ENCODE measurements around the gene PLET1. TPM values are rescaled to one million over a fixed set of nuclear protein-coding genes. Genes with fewer than 3 reads are reported as not detected.

PLET1 gene
- total RNA-seq, 1 donor: not detected

- DNase-seq (ENCODE audit: low read depth): no peak
- no peak overlapping the region for H3K4me3 ChIP-seq (ENCODE audit: low read depth, low read length)
- TF ChIP-seq, protein P1, sequence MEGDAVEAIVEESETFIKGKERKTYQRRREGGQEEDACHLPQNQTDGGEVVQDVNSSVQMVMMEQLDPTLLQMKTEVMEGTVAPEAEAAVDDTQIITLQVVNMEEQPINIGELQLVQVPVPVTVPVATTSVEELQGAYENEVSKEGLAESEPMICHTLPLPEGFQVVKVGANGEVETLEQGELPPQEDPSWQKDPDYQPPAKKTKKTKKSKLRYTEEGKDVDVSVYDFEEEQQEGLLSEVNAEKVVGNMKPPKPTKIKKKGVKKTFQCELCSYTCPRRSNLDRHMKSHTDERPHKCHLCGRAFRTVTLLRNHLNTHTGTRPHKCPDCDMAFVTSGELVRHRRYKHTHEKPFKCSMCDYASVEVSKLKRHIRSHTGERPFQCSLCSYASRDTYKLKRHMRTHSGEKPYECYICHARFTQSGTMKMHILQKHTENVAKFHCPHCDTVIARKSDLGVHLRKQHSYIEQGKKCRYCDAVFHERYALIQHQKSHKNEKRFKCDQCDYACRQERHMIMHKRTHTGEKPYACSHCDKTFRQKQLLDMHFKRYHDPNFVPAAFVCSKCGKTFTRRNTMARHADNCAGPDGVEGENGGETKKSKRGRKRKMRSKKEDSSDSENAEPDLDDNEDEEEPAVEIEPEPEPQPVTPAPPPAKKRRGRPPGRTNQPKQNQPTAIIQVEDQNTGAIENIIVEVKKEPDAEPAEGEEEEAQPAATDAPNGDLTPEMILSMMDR (IDR thresholded peaks at IDR 0.05; ENCODE audit: insufficient read depth, low read length): no peak
These were observed 8.5 kb upstream of the PLET1 start for GRCh38 chr11:112269139-112269538.

DNA sequence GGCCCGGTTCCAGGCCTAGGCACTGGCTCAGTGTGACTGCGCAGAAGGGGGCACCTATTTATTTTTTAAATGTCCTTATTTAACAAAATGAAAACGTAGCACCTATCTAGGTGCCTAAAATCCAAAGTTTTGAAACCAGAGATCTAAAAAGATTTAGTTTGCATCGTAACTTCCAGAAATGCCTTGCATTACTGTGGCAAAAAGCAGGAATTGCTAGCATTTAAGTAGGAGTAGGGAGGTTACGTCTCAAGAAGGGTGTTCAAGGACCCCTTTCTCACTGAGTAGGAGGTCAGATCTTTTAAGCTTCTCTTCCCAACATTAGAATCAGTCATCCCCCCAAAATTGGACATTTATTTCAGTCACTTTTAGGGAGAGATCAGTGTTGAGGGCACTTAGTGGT is 7.7 kb upstream of the PLET1 start:
- no peak for DNase-seq (ENCODE audit: low read depth)
- TF ChIP-seq, protein P1 (IDR thresholded peaks at IDR 0.05; ENCODE audit: insufficient read depth, low read length): no peak
- H3K4me3 ChIP-seq (ENCODE audit: low read depth, low read length): no peak overlapping the region

- TF ChIP-seq, protein P1 (IDR thresholded peaks at IDR 0.05; ENCODE audit: insufficient read depth, low read length): no peak
- no peak overlapping the region for H3K4me3 ChIP-seq (ENCODE audit: low read depth, low read length)
- no peak for DNase-seq (ENCODE audit: low read depth)
These were observed 6.5 kb upstream of the PLET1 start for GRCh38 chr11:112267188-112267591.

DNA sequence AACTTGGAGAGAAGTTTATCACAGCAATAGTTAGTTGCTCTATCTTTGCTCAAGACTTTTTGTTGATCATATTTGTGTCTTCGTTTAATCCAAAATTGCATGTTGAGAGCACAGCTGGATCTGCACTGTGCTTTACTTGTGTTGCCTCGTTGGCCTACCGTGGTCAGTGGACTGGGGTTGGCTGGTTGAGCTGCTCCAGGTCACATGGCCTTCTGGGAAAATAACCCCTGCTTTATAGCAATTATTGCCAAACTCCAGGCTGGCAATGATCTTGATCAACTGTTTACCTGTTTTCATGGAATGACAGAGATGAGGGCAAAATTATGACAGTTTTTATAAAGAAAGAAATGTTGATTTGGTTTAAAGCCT is 5.7 kb upstream of the PLET1 start:
- no peak for DNase-seq (ENCODE audit: low read depth)
- TF ChIP-seq, protein P1 (IDR thresholded peaks at IDR 0.05; ENCODE audit: insufficient read depth, low read length): no peak
- no peak overlapping the region for H3K4me3 ChIP-seq (ENCODE audit: low read depth, low read length)

DNA sequence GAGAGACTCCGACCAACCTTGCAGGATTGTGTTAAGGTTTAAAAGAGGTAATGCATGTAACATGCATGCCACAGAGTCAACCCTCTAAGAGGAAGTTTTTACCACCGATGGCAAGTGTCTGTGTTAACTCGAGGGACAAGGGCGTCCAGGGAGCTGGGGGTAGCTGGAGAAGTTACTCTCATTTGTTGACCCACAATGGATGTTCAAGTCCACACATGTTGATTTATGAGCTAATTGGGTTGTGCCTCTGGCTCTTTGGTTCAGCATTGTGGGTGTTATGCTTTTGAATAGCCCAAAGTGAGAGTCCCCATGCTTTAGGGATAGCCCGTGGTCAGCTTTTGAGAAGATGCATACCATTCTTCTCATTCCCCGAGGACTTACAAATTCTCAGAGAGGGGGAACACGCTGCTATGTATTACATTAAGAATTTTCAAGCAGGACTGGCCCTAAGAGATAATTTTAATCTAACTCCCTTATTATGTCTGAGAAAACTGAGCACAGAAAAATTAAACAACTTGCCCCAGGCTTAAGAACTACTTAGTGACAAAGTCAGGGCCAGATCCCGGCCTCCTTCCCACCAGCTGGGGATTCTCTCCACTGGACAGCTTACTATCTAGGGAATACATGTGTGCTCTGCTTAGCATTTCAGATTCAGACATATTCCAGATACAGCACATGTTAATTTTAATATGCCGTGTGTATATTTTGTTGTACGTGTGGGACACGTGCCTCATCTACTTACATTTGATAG is 5.2 kb upstream of the PLET1 start:
- no peak overlapping the region for H3K4me3 ChIP-seq (ENCODE audit: low read depth, low read length)
- DNase-seq (ENCODE audit: low read depth): no peak
- TF ChIP-seq, protein P1 (IDR thresholded peaks at IDR 0.05; ENCODE audit: insufficient read depth, low read length): no peak

DNA sequence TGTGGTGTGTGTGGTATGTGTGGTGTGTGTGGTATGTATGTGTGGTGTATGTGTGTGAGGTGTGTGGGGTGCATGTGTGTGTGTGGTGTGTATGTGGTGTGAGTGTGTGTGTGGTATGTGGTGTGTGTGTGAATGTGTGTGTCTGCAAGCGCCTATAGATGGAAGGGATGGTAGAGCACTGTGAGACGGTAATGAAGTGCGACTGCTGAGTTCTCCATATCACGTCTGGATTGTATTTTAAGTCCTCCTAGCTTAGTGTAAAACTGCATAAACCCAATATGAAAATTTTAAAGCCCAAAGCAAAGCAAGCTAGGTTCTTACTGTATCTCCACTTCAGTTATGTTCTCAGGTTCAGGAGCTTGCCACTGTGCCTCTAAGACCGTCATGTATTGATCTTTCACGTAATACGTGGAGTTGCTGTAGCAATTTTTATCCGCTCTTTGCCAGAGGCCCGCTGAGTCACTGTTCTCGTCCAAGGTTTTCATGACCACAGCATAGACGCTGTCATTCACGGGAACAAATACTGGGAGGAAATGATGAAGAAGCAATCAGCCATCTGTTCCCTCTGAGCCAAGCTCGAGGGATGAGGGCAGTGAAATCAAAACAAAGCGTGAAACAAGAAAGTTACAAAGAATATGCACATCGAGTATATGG is 5.5 kb downstream of the PLET1 start:
- H3K4me3 ChIP-seq (ENCODE audit: low read depth, low read length): no peak overlapping the region
- TF ChIP-seq, protein P1 (IDR thresholded peaks at IDR 0.05; ENCODE audit: insufficient read depth, low read length): no peak
- peak; percentile 73 for DNase-seq (ENCODE audit: low read depth)

Data from fibroblast of the aortic adventitia (primary cell).